Head of caudate nucleus (tissue), 42 donors: ENCODE results near the gene BLOC1S3.

Experiments
- DNase-seq, 42 donors: peaks; one replicate each; pipeline versions ENCODE4 v3.0.0 to v3.0.0-alpha.2; 2020 to 2021; ENCODE audit warnings: mixed read lengths in 7 of 42
- intact Hi-C: fragments of 100-400 bp; cut with DNase I; formaldehyde crosslinking; loops from one replicate; pipeline ENCODE4 v1.15.0; 2022

The BLOC1S3 gene

GRCh38 chr19:45145270-45146189 is 33.1 kb upstream of the BLOC1S3 start:
- no peak for DNase-seq
- intact Hi-C loops, result no loop called here

GRCh38 chr19:45146251-45146650 is 32.3 kb upstream of the BLOC1S3 start:
- DNase-seq, result peak in 20 of 42 donors; percentile 25 to 67 (median 44)
- intact Hi-C loops, result no loop called here

- intact Hi-C loops, result no loop called here
- DNase-seq, result peak in 1 of 42 donors; percentile 28
These were observed 31.8 kb upstream of the BLOC1S3 start for GRCh38 chr19:45146741-45147205.

- intact Hi-C loops, result no loop called here
- peak in 16 of 42 donors; percentile 16 to 63 (median 42) for DNase-seq
These were observed 30.5 kb upstream of the BLOC1S3 start for GRCh38 chr19:45147835-45148676.

- no peak for DNase-seq
- intact Hi-C loops, result no loop called here
These were observed 29.5 kb upstream of the BLOC1S3 start for GRCh38 chr19:45149129-45149528.

- intact Hi-C loops, result no loop called here
- no peak for DNase-seq
These were observed 28.4 kb upstream of the BLOC1S3 start for GRCh38 chr19:45150180-45150579.

- intact Hi-C loops, result no loop called here
- no peak for DNase-seq
These were observed 27.8 kb upstream of the BLOC1S3 start for GRCh38 chr19:45150751-45151281.

GRCh38 chr19:45151320-45151719 is 27.3 kb upstream of the BLOC1S3 start:
- intact Hi-C loops, result no loop called here
- DNase-seq, result no peak

- DNase-seq, result no peak
- intact Hi-C loops, result no loop called here
These were observed 26.6 kb upstream of the BLOC1S3 start for GRCh38 chr19:45151821-45152503.

- intact Hi-C loops, result no loop called here
These were observed 25.9 kb upstream of the BLOC1S3 start for GRCh38 chr19:45152504-45153338.

GRCh38 chr19:45153339-45154063 is 25.1 kb upstream of the BLOC1S3 start:
- intact Hi-C loops, result no loop called here
- peak in 41 of 42 donors; percentile 19 to 75 (median 56) for DNase-seq

More at GRCh38 chr19:45152504-45153338, 25.9 kb upstream of the BLOC1S3 start:
- peak in 38 of 42 donors; percentile 18 to 74 (median 48) for DNase-seq

- DNase-seq, result no peak
- intact Hi-C loops, result no loop called here
These were observed 24.3 kb upstream of the BLOC1S3 start for GRCh38 chr19:45154064-45154827.

GRCh38 chr19:45156011-45156630 is 22.5 kb upstream of the BLOC1S3 start:
- DNase-seq, result no peak
- intact Hi-C loops, result no loop called here

GRCh38 chr19:45156751-45157150 is 21.8 kb upstream of the BLOC1S3 start:
- DNase-seq, result peak in 10 of 42 donors; percentile 18 to 71 (median 45)
- intact Hi-C loops, result no loop called here

GRCh38 chr19:45158503-45159209 is 19.9 kb upstream of the BLOC1S3 start:
- no peak for DNase-seq
- intact Hi-C loops, result no loop called here
